Cortex of kidney (tissue), 1 donor: ENCODE data around the gene KRT76.

Experiments
- DNase-seq: peaks from one replicate; lab custom pipeline; 2025; lab: John Stamatoyannopoulos, UW

KRT76 gene

GRCh38 chr12:52730383-52730782, 46.8 kb downstream of the KRT76 start:
- DNase-seq = no peak

GRCh38 chr12:52729147-52729546, 48.0 kb downstream of the KRT76 start:
- no peak for DNase-seq

- no peak for DNase-seq
Measured at GRCh38 chr12:52728374-52728773, 48.8 kb downstream of the KRT76 start.

GRCh38 chr12:52727037-52727436, 50.1 kb downstream of the KRT76 start:
- no peak for DNase-seq

- DNase-seq = no peak
Measured at GRCh38 chr12:52726451-52726850, 50.7 kb downstream of the KRT76 start.

- no peak for DNase-seq
Measured at GRCh38 chr12:52724384-52724783, 52.8 kb downstream of the KRT76 start.

- no peak for DNase-seq
Measured at GRCh38 chr12:52722680-52723079, 54.5 kb downstream of the KRT76 start.

- DNase-seq = no peak
Measured at GRCh38 chr12:52721838-52722470, 55.2 kb downstream of the KRT76 start.

GRCh38 chr12:52720365-52720886, 56.7 kb downstream of the KRT76 start:
- DNase-seq = no peak
